NB4 (cell line): Measurements from ENCODE around the gene RNF187.

Source experiments
- DNase-seq: peaks from one replicate; pipeline ENCODE4 v3.0.0; 2010; ENCODE audit warnings: low read depth
- H3K4me3 ChIP-seq: one replicate; pipeline ENCODE4 v1.5.1; 2011; ENCODE audit warnings: mild to moderate bottlenecking, low read depth, low read length, moderate library complexity
- CTCF ChIP-seq: IDR thresholded peaks from one replicate; pipeline ENCODE4 v1.5.1; 2012; ENCODE audit warnings: low read depth, low read length
- MAX ChIP-seq: IDR thresholded peaks from 2 replicates; pipeline ENCODE4 v1.6.1; 2011; ENCODE audit warnings: low read depth, low read length
- MYC ChIP-seq: IDR thresholded peaks from 2 replicates; pipeline ENCODE4 v1.6.1; 2011; ENCODE audit warnings: low read depth, low read length
- POLR2A ChIP-seq: IDR thresholded peaks from 2 replicates; pipeline ENCODE4 v1.6.1; 2011; ENCODE audit warnings: mild to moderate bottlenecking; ENCODE audit not compliant: insufficient read length; ENCODE audit errors: extremely low read depth

RNF187 gene

GRCh38 chr1:228487336-228488124 lies at the start of gene RNF187:
RNF187 (plus strand) TSS chr1:228487382.
- peak within 1 kb of the TSS; percentile 86 for H3K4me3 ChIP-seq
- DNase-seq, result peak; percentile 67
- TF ChIP-seq POLR2A, result peak; percentile 37
- TF ChIP-seq CTCF, result no peak

- TF ChIP-seq POLR2A, result no peak
- TF ChIP-seq MAX, result no peak
- no peak for TF ChIP-seq CTCF
- no peak for TF ChIP-seq MYC
- H3K4me3 ChIP-seq, result no peak overlapping the region
- no peak for DNase-seq
These were observed 49.7 kb upstream of the RNF187 start for GRCh38 chr1:228437424-228437962.

- H3K4me3 ChIP-seq, result no peak overlapping the region
- DNase-seq, result no peak
- no peak for TF ChIP-seq MAX
- TF ChIP-seq POLR2A, result no peak
- no peak for TF ChIP-seq MYC
- TF ChIP-seq CTCF, result no peak
These were observed 48.9 kb upstream of the RNF187 start for GRCh38 chr1:228438266-228438665.

GRCh38 chr1:228440761-228441500 lies 46.3 kb upstream of the RNF187 start:
- DNase-seq, result no peak
- H3K4me3 ChIP-seq, result no peak overlapping the region
- TF ChIP-seq MYC (no peak), CTCF (no peak), POLR2A (no peak), MAX (no peak)

- no peak for TF ChIP-seq MAX
- no peak for TF ChIP-seq MYC
- TF ChIP-seq POLR2A, result no peak
- no peak for TF ChIP-seq CTCF
- no peak overlapping the region for H3K4me3 ChIP-seq
- no peak for DNase-seq
These were observed 43.8 kb upstream of the RNF187 start for GRCh38 chr1:228443395-228443794.
